ENCODE measurements around the gene ZSCAN12.
"Not testable (repeated sequence)": the region's sequence is repeated elsewhere in the genome, so short reads cannot be mapped to it uniquely, and the experiment has no call there.

Gene ZSCAN12

GRCh38 chr6:28399350-28400121, at the start of gene ZSCAN12:
TSS of gene ZSCAN12 (minus strand) at chr6:28399747. CDS start at chr6:28398405, 1,342 bp downstream.
- peak; percentile 86 for DNase-seq (ENCODE audit: low spot score)

GRCh38 chr6:28449056-28449455, 49.5 kb upstream of the ZSCAN12 start:
- DNase-seq (ENCODE audit: low spot score): peak; percentile 11

GRCh38 chr6:28447512-28447906, 48.0 kb upstream of the ZSCAN12 start:
- DNase-seq (ENCODE audit: low spot score): not testable (repeated sequence)

GRCh38 chr6:28446818-28447511, 47.4 kb upstream of the ZSCAN12 start:
- DNase-seq (ENCODE audit: low spot score): no peak

GRCh38 chr6:28444759-28445158, 45.2 kb upstream of the ZSCAN12 start:
- not testable (repeated sequence) for DNase-seq (ENCODE audit: low spot score)

- peak; percentile 81 for DNase-seq (ENCODE audit: low spot score)
These were observed 43.7 kb upstream of the ZSCAN12 start, which contains the start of gene ZSCAN23 for GRCh38 chr6:28443112-28443773. TSS of gene ZSCAN23 (minus strand) at chr6:28443491. CDS start at chr6:28436266, 7,225 bp downstream.

- DNase-seq (ENCODE audit: low spot score): no peak
These were observed 43.0 kb upstream of the ZSCAN12 start for GRCh38 chr6:28442586-28442985.

- no peak for DNase-seq (ENCODE audit: low spot score)
These were observed 36.9 kb upstream of the ZSCAN12 start for GRCh38 chr6:28436404-28436803.

- no peak for DNase-seq (ENCODE audit: low spot score)
These were observed 33.6 kb upstream of the ZSCAN12 start for GRCh38 chr6:28433119-28433518.

- DNase-seq (ENCODE audit: low spot score): no peak
These were observed 30.2 kb upstream of the ZSCAN12 start for GRCh38 chr6:28429781-28430180.

- no peak for DNase-seq (ENCODE audit: low spot score)
These were observed 26.5 kb upstream of the ZSCAN12 start for GRCh38 chr6:28425944-28426541.

GRCh38 chr6:28424163-28424562, 24.6 kb upstream of the ZSCAN12 start:
- DNase-seq (ENCODE audit: low spot score): no peak

GRCh38 chr6:28423546-28423945, 24.0 kb upstream of the ZSCAN12 start:
- DNase-seq (ENCODE audit: low spot score): no peak

- no peak for DNase-seq (ENCODE audit: low spot score)
These were observed 14.1 kb upstream of the ZSCAN12 start for GRCh38 chr6:28413681-28414080.

- no peak for DNase-seq (ENCODE audit: low spot score)
These were observed 11.2 kb upstream of the ZSCAN12 start for GRCh38 chr6:28410767-28411166.

GRCh38 chr6:28408076-28408802, 8.7 kb upstream of the ZSCAN12 start:
- no peak for DNase-seq (ENCODE audit: low spot score)

GRCh38 chr6:28407401-28407800, 7.9 kb upstream of the ZSCAN12 start:
- no peak for DNase-seq (ENCODE audit: low spot score)

GRCh38 chr6:28403923-28404322, 4.4 kb upstream of the ZSCAN12 start:
- not testable (repeated sequence) for DNase-seq (ENCODE audit: low spot score)

GRCh38 chr6:28402197-28402596, 2.6 kb upstream of the ZSCAN12 start:
- no peak for DNase-seq (ENCODE audit: low spot score)

GRCh38 chr6:28401172-28401571, 1.6 kb upstream of the ZSCAN12 start:
- DNase-seq (ENCODE audit: low spot score): no peak

GRCh38 chr6:28400122-28400451, 540 bp upstream of the ZSCAN12 start:
- no peak for DNase-seq (ENCODE audit: low spot score)

- DNase-seq (ENCODE audit: low spot score): no peak
These were observed 3.6 kb downstream of the ZSCAN12 start for GRCh38 chr6:28395918-28396317.

All from CD4-positive, alpha-beta T cell treated with Interleukin-15 for 4 hours (primary cell).